Fibroblast of lung (primary cell): ENCODE data around the gene APC. TPM values are rescaled to one million over a fixed set of nuclear protein-coding genes. Genes with fewer than 3 reads are reported as not detected.
A peak's percentile ranks its signal among the peaks of the same experiment; 100 is the strongest.

ENCODE experiments used
- DNase-seq, 2 donors: peaks; one replicate each; pipeline versions ENCODE4 v3.0.0 to v3.0.0-alpha.2; 2010; ENCODE audit warnings: low read depth in 2 of 2
- H2AFZ ChIP-seq: 2 replicates; pipeline ENCODE4 v1.5.1; 2012; ENCODE audit warnings: low read length, control low read depth, inconsistent platforms
- H3K27ac ChIP-seq: 2 replicates; pipeline ENCODE4 v1.5.1; 2011; ENCODE audit warnings: low read length, control low read depth; ENCODE audit not compliant: insufficient read depth
- H3K27me3 ChIP-seq: 2 replicates; pipeline ENCODE4 v1.5.1; 2011; ENCODE audit warnings: mild to moderate bottlenecking, low read length; ENCODE audit not compliant: control insufficient read depth, insufficient read depth
- H3K36me3 ChIP-seq: 2 replicates; pipeline ENCODE4 v1.5.1; 2011; ENCODE audit warnings: low read length; ENCODE audit not compliant: control insufficient read depth, insufficient read depth
- H3K4me1 ChIP-seq: 2 replicates; pipeline ENCODE4 v1.5.1; 2011; ENCODE audit warnings: low read length; ENCODE audit not compliant: control insufficient read depth, insufficient read depth; ENCODE audit errors: extremely low read depth
- H3K4me2 ChIP-seq: 2 replicates; pipeline ENCODE4 v1.5.1; 2011; ENCODE audit warnings: low read length, control low read depth; ENCODE audit not compliant: insufficient read depth; ENCODE audit errors: extremely low read depth
- H3K4me3 ChIP-seq, 4 experiments: fragments of 200-600 bp in 1 of 4; sonication (generic) in 1 of 4; replicated peaks in 1 of 4; 2 replicates each; pipeline ENCODE4 v1.5.1; 2011 to 2016; ENCODE audit warnings: low read length in 4 of 4, low read depth in 3 of 4, mild to moderate bottlenecking in 3 of 4, control low read depth in 2 of 4, inconsistent platforms in 1 of 4, mixed read lengths in 1 of 4; ENCODE audit not compliant: insufficient read depth in 1 of 4; ENCODE audit errors: control extremely low read depth in 1 of 4
- H3K79me2 ChIP-seq: 2 replicates; pipeline ENCODE4 v1.5.1; 2012; ENCODE audit warnings: mild to moderate bottlenecking, low read length, inconsistent platforms; ENCODE audit not compliant: control insufficient read depth, insufficient read depth
- H3K9ac ChIP-seq: 2 replicates; pipeline ENCODE4 v1.5.1; 2011; ENCODE audit warnings: mild to moderate bottlenecking, low read length, control low read depth; ENCODE audit not compliant: insufficient read depth
- H3K9me3 ChIP-seq: 2 replicates; pipeline ENCODE4 v1.5.1; 2012; ENCODE audit warnings: low read depth, low read length; ENCODE audit not compliant: control insufficient read depth, insufficient read depth
- H4K20me1 ChIP-seq: 2 replicates; pipeline ENCODE4 v1.5.1; 2011; ENCODE audit warnings: low read length; ENCODE audit not compliant: control insufficient read depth, insufficient read depth; ENCODE audit errors: extremely low read depth
- CTCF ChIP-seq, 2 donors: IDR thresholded peaks in 1 of 2; conservative IDR thresholded peaks in 1 of 2; 1 replicate in 1 of 2; 2 replicates in 1 of 2; pipeline ENCODE4 v1.5.1; 2011 to 2012; ENCODE audit warnings: low read length in 2 of 2, control low read depth in 1 of 2, inconsistent platforms in 1 of 2, low read depth in 1 of 2, mild to moderate bottlenecking in 1 of 2
- EZH2 ChIP-seq: IDR thresholded peaks from 2 replicates; pipeline ENCODE4 v1.5.1; 2012; ENCODE audit warnings: low read length, control low read depth, mild to moderate bottlenecking; ENCODE audit errors: missing control alignments
- polyA plus RNA-seq, 2 donors: library from polyadenylated mRNA; depleted of rRNA in 1 of 2; stranded (reverse) in 1 of 2; unstranded in 1 of 2; fragments of >200 nt; gene quantifications; 2 replicates each; pipeline ENCODE4 v1.2.1, GENCODE V29; 2011 to 2012; ENCODE audit warnings: missing spikeins in 1 of 2
- total RNA-seq: library from RNA; depleted of rRNA; stranded (reverse); fragments of >200 nt; gene quantifications from 2 replicates; pipeline ENCODE4 v1.2.1, GENCODE V29; 2014

APC gene
- total and polyA plus RNA-seq, 2 donors (not counting 1 experiment from before 2014, with no cell fraction given) = 23.6 to 69.9 TPM

DNA sequence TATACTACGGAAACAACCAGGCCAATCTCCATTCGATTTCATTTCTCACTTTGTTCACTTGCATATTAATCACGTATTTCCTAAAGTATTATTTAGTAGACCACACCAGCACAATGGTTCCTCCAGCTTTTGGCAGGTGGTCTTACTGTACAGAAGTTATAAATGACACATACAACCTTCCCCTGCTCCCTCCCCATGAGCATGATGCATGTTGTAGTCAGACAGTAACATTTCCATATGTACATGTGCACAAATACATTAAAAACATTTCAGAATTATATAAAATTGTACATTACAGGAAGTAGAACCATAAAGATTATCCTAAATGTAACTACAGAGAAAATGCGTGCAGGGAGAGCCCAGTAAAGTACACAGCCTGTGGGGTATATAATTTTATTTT lies 140.4 kb downstream of the APC start:
- TF ChIP-seq CTCF (conservative IDR thresholded peaks at IDR 0.05 in 1 of 2, IDR thresholded peaks at IDR 0.05 in 1 of 2; ENCODE audit: low read depth in 1 of 2, low read length in 2 of 2) (no peak), EZH2 (no peak)
- no peak for DNase-seq
- H3K9ac ChIP-seq = no peak overlapping the region
- no peaks in the 10 kb centered on the region for H3K27me3 ChIP-seq
- H3K4me3 ChIP-seq = no peak overlapping the region
- H3K4me2 ChIP-seq = no peak overlapping the region
- H2AFZ ChIP-seq = no peak overlapping the region
- peaks cover 3% of the 10 kb centered on the region for H3K36me3 ChIP-seq
- H3K79me2 ChIP-seq = no peaks in the 10 kb centered on the region
- no peaks in the 10 kb centered on the region for H3K4me1 ChIP-seq
- H4K20me1 ChIP-seq = no peaks in the 10 kb centered on the region
- no peak overlapping the region for H3K27ac ChIP-seq
- H3K9me3 ChIP-seq = no peaks in the 10 kb centered on the region

DNA sequence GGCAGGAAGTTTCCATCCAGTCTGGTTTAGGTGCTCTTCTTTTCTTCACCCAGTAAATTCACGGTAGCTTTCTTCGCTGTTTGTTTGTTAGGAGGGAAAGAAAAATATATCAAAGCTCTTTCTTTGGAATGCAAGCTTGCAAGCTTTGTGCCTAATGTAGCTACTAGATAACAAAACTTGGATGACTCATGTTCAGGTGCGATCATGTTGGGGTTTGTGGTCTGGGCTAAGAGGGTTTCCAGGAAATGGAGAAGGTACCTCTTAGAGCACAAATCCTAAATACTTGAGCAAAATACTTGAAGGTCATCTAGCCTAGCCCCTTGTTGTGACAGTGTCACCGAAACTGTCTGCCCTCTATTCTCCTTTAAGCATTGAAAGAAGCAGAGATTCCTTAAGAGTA lies 141.1 kb downstream of the APC start:
- no peak overlapping the region for H3K4me3 ChIP-seq
- no peaks in the 10 kb centered on the region for H3K79me2 ChIP-seq
- TF ChIP-seq CTCF (conservative IDR thresholded peaks at IDR 0.05 in 1 of 2, IDR thresholded peaks at IDR 0.05 in 1 of 2; ENCODE audit: low read depth in 1 of 2, low read length in 2 of 2) (no peak), EZH2 (no peak)
- H4K20me1 ChIP-seq = no peaks in the 10 kb centered on the region
- no peak overlapping the region for H2AFZ ChIP-seq
- no peak overlapping the region for H3K27ac ChIP-seq
- peak in 1 of 2 donors; percentile 75 for DNase-seq
- no peaks in the 10 kb centered on the region for H3K4me1 ChIP-seq
- H3K9me3 ChIP-seq = no peaks in the 10 kb centered on the region
- H3K9ac ChIP-seq = no peak overlapping the region
- peaks cover 4% of the 10 kb centered on the region for H3K36me3 ChIP-seq
- no peaks in the 10 kb centered on the region for H3K27me3 ChIP-seq
- H3K4me2 ChIP-seq = no peak overlapping the region

DNA sequence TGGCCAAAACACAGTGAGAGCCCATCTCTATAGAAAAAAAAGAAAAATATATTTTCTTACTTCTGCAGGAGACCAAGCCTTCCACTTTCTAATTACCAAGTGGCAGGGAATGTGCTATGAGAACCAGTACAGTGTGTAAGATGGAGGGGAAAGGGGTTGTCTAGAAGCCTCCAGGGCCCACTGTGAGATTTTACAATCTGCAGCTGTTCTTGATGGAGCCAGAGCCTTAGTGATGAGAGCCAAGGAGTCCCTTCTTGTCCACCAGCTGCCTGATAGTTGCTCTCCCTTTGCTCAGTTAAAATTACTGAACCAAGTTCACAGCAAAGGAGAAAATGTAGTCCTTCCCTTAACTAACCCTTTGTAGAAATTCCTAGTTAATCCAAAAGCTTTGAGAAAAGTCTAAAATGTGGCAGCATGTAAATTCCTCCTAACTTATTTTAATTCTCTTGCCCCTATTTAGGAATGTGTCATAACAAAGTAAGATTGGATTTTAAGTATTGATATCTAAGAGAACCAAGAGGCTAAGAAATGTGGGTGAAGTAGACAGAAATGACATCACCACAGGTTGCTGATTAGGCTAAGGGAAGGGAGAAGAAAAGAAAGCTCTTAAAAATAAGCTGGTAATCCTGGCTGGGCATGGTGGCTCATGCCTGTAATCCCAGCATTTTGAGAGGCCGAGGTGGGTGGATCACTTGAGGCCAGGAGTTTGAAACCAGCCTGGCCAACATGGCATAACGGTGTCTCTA lies 142.7 kb downstream of the APC start:
- no peaks in the 10 kb centered on the region for H3K27me3 ChIP-seq
- no peak overlapping the region for H3K9ac ChIP-seq
- TF ChIP-seq EZH2 (no peak), CTCF (conservative IDR thresholded peaks at IDR 0.05 in 1 of 2, IDR thresholded peaks at IDR 0.05 in 1 of 2; ENCODE audit: low read depth in 1 of 2, low read length in 2 of 2) (no peak)
- DNase-seq = no peak
- H3K79me2 ChIP-seq = no peaks in the 10 kb centered on the region
- H3K4me3 ChIP-seq = no peak overlapping the region
- H2AFZ ChIP-seq = no peak overlapping the region
- H3K4me1 ChIP-seq = no peaks in the 10 kb centered on the region
- H3K27ac ChIP-seq = no peak overlapping the region
- no peaks in the 10 kb centered on the region for H4K20me1 ChIP-seq
- no peaks in the 10 kb centered on the region for H3K9me3 ChIP-seq
- H3K36me3 ChIP-seq = peaks cover 8% of the 10 kb centered on the region
- H3K4me2 ChIP-seq = no peak overlapping the region
